ENCODE measurements around the gene PGAP6. TPM values are rescaled to one million over a fixed set of nuclear protein-coding genes. Genes with fewer than 3 reads are reported as not detected.
"Not testable (repeated sequence)": the region's sequence is repeated elsewhere in the genome, so short reads cannot be mapped to it uniquely, and the experiment has no call there.

PGAP6 gene
- total RNA-seq, 2 experiments from 2014 or later, result 30.6 to 31.5 TPM

- H3K4me3 Mint-ChIP-seq, result no peak overlapping the region
Measured at GRCh38 chr16:337975-338575, 43.7 kb downstream of the PGAP6 start.

DNA sequence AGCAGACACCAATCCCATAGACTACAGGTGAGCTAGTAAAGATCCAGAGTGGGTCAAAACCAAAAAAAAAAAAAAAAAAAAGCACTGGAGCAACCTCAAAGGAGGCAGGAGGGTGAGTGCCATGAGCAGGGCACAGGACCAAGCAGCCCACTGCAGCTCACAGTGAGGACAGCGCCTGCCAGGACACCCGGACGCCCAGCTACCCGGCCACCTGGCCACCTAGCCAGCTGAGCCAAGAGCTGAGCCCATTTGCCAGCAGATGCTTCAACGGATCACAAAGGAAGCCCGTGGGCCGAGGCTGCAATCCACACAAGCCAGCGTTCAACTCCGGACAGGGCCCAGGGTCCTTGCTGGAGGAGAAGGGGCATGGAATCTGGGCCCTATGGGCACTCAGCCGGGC lies 44.3 kb downstream of the PGAP6 start:
- DNase-seq, result no peak
- no peaks in the 10 kb centered on the region for H3K27me3 Mint-ChIP-seq
- peaks cover 54% of the 10 kb centered on the region for H3K4me1 Mint-ChIP-seq (ENCODE audit: low read depth)
- ChIA-PET POLR2A (no interaction called here), CTCF (interaction anchor here (1.5 kb wide), 1 partner anchor 25 kb away, joined by 4 read pairs; no protein-coding TSS in a partner anchor)
- intact Hi-C loops (cut with micrococcal nuclease), result no loop called here
- H3K4me3 Mint-ChIP-seq, result no peak overlapping the region
- no peak overlapping the region for H3K27ac Mint-ChIP-seq
- H3K9me3 Mint-ChIP-seq, result no peaks in the 10 kb centered on the region
- peaks cover 5% of the 10 kb centered on the region for H3K36me3 Mint-ChIP-seq

More at GRCh38 chr16:337975-338575, 43.7 kb downstream of the PGAP6 start:
- intact Hi-C loops (cut with micrococcal nuclease), result no loop called here
- no peak for DNase-seq
- Mint-ChIP-seq H3K9me3 (no peaks in the 10 kb centered on the region), H3K27ac (no peak overlapping the region), H3K4me1 (ENCODE audit: low read depth) (peaks cover 60% of the 10 kb centered on the region), H3K27me3 (no peaks in the 10 kb centered on the region), H3K36me3 (peaks cover 9% of the 10 kb centered on the region)
- POLR2A ChIA-PET, result no interaction called here
- CTCF ChIA-PET, result interaction anchor here (1.5 kb wide), 1 partner anchor 24 kb away, joined by 4 read pairs; no protein-coding TSS in a partner anchor

GRCh38 chr16:336269-336668 lies 45.5 kb downstream of the PGAP6 start:
- Mint-ChIP-seq H3K4me1 (ENCODE audit: low read depth) (peaks cover 51% of the 10 kb centered on the region), H3K27ac (no peak overlapping the region), H3K27me3 (no peaks in the 10 kb centered on the region), H3K9me3 (no peaks in the 10 kb centered on the region), H3K4me3 (no peak overlapping the region), H3K36me3 (no peaks in the 10 kb centered on the region)
- POLR2A ChIA-PET, result interaction anchor here (1.7 kb wide), 1 partner anchor 13 kb away, joined by 4 read pairs; no protein-coding TSS in a partner anchor
- DNase-seq, result no peak
- CTCF ChIA-PET, result no interaction called here
- intact Hi-C loops (cut with micrococcal nuclease), result no loop called here

DNA sequence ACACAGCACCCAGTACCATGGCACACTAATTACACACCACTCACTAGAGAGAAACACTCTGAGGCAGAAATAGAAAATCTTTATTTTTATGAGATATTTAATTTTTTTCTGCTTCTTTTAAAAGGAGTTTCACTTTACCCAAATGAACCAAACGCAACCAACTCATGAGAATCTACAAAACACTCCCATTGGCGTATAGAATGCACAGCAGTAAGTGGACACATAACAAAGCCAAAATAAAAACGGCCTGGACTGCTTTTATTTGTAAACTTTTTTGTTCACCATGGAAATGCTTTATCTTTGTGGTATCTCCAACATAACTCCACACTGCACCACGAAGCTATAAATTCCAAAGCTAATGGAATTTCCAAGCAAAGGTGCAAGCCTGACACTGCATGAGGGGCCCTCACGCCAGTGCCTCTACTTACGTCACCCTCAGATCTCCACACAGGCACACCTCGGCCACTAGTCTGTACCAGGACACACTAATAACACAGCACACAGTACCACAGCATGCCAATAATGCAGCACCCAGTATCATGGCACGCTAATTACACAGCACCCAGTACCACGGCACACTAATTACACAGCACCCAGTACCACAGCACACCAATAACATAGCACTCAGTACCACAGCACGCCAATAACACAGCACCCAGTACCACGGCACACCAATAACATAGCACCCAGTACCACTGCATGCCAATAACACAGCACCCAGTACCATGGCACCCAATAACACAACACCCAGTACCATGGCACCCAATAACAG lies 46.7 kb downstream of the PGAP6 start:
- H3K27ac Mint-ChIP-seq; H3K4me3 Mint-ChIP-seq; intact Hi-C loops (cut with micrococcal nuclease); H3K9me3 Mint-ChIP-seq; H3K27me3 Mint-ChIP-seq; H3K36me3 Mint-ChIP-seq; DNase-seq: not testable (repeated sequence)
- ChIA-PET CTCF (interaction anchor here (0.7 kb wide), 1 partner anchor 11 kb away, joined by 3 read pairs; no protein-coding TSS in a partner anchor), POLR2A (interaction anchor here (1.7 kb wide), 1 partner anchor 14 kb away, joined by 4 read pairs; no protein-coding TSS in a partner anchor)
- peaks cover 51% of the 10 kb centered on the region for H3K4me1 Mint-ChIP-seq (ENCODE audit: low read depth)

- H3K4me3 Mint-ChIP-seq; H3K9me3 Mint-ChIP-seq; DNase-seq; POLR2A ChIA-PET; H3K36me3 Mint-ChIP-seq; intact Hi-C loops (cut with micrococcal nuclease); CTCF ChIA-PET; H3K27me3 Mint-ChIP-seq; H3K27ac Mint-ChIP-seq: not testable (repeated sequence)
- H3K4me1 Mint-ChIP-seq (ENCODE audit: low read depth), result peaks cover 45% of the 10 kb centered on the region
Measured at GRCh38 chr16:334164-334832, 47.5 kb downstream of the PGAP6 start.

DNA sequence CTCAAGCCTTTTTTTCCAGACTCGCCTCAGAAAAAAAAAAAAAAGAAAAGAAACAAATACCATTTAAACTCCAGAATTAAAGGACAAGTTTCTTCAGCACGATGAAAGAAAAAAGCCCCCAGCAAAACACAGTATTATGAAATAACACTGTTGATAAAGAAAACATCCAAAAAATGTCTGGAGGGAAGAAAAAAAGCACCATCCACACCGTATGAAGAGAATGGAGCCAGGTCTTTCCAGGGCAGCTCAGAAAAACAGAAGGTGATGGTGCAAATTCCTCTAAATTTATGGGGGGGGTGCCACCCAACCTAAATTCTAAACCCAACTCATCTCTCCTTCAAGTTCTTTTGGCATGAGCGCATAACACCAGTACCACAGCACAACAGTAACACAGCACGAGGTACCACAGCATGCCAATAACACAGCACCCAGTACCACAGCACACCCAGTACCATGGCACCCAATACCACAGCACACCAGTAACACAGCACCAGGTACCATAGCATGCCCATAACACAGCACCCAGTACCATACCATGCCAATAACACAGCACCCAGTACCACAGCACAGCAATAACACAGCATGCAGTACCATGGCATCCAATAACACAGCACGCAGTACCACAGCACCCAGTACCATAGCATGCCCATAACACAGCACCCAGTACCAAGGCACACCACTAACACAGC lies 48.2 kb downstream of the PGAP6 start:
- POLR2A ChIA-PET, result no interaction called here
- CTCF ChIA-PET, result no interaction called here
- no peaks in the 10 kb centered on the region for H3K27me3 Mint-ChIP-seq
- H3K4me3 Mint-ChIP-seq, result no peak overlapping the region
- peaks cover 4% of the 10 kb centered on the region for H3K36me3 Mint-ChIP-seq
- intact Hi-C loops (cut with micrococcal nuclease), result no loop called here
- H3K27ac Mint-ChIP-seq, result no peak overlapping the region
- no peaks in the 10 kb centered on the region for H3K9me3 Mint-ChIP-seq
- DNase-seq, result no peak
- H3K4me1 Mint-ChIP-seq (ENCODE audit: low read depth), result peaks cover 41% of the 10 kb centered on the region

DNA sequence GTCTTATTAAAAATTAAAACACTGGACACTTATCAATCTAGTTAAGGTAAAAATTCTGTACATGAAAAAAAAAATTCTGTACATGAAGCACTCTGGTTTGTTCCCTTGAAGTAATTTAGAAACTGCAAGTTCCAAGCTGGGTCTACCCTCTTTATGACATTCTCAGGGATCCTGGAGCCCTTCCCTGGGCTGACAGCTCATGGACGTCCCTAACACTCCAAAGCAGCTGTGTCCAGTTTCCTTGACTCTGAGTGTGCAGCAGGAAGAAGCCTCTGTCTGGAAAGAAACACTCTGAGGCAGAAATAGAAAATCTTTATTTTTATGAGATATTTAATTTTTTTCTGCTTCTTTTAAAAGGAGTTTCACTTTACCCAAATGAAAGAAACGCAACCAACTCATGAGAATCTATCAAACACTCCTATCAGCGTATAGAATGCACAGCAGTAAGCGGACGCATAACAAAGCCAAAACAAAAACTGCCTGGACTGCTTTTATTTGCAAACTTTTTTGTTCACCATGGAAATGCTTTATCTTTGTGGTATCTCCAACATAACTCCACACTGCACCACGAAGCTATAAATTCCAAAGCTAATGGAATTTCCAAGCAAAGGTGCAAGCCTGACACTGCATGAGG lies 50.5 kb downstream of the PGAP6 start:
- H3K27ac Mint-ChIP-seq; H3K4me3 Mint-ChIP-seq; intact Hi-C loops (cut with micrococcal nuclease); H3K9me3 Mint-ChIP-seq; POLR2A ChIA-PET; H3K36me3 Mint-ChIP-seq; CTCF ChIA-PET; H3K27me3 Mint-ChIP-seq; DNase-seq: not testable (repeated sequence)
- peaks cover 46% of the 10 kb centered on the region for H3K4me1 Mint-ChIP-seq (ENCODE audit: low read depth)

DNA sequence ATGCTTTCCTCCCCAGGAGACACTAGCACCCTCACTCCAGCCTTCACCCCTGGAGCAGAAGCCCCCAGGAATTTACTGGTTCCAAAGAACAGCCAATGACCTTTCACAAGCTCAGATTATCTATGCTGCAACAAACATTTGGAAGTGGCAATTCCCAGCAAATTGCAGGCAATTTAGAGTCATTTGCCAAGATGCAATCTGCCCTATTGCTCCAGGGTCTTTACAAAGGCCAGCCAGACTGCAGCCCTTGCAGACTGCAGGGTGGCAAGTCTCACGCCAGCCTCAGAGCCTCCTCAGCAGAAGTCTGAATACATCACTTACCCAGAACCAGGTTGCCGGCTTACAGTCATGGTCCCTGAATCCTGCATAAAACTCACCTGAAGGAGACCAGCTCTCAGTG lies 51.0 kb downstream of the PGAP6 start:
- no peak overlapping the region for H3K4me3 Mint-ChIP-seq
- H3K36me3 Mint-ChIP-seq, result peaks cover 4% of the 10 kb centered on the region
- ChIA-PET POLR2A (no interaction called here), CTCF (no interaction called here)
- no peaks in the 10 kb centered on the region for H3K9me3 Mint-ChIP-seq
- DNase-seq, result no peak
- intact Hi-C loops (cut with micrococcal nuclease), result no loop called here
- H3K4me1 Mint-ChIP-seq (ENCODE audit: low read depth), result peaks cover 46% of the 10 kb centered on the region
- H3K27me3 Mint-ChIP-seq, result no peaks in the 10 kb centered on the region
- no peak overlapping the region for H3K27ac Mint-ChIP-seq

GRCh38 chr16:325375-326145 lies 56.2 kb downstream of the PGAP6 start:
- H3K4me1 Mint-ChIP-seq (ENCODE audit: low read depth), result peaks cover 51% of the 10 kb centered on the region
- peak overlapping the region; percentile 56 for H3K4me3 Mint-ChIP-seq
- ChIA-PET CTCF (interaction anchor here (1.3 to 1.4 kb wide), 2 partner anchors 20 to 90 kb away, joined by 4 read pairs; no protein-coding TSS in a partner anchor), POLR2A (no interaction called here)
- DNase-seq, result no peak
- no peaks in the 10 kb centered on the region for H3K9me3 Mint-ChIP-seq
- peak overlapping the region; percentile 62 for H3K27ac Mint-ChIP-seq
- peaks cover under 1% of the 10 kb centered on the region for H3K36me3 Mint-ChIP-seq
- no peaks in the 10 kb centered on the region for H3K27me3 Mint-ChIP-seq
- intact Hi-C loops (cut with micrococcal nuclease), result no loop called here

DNA sequence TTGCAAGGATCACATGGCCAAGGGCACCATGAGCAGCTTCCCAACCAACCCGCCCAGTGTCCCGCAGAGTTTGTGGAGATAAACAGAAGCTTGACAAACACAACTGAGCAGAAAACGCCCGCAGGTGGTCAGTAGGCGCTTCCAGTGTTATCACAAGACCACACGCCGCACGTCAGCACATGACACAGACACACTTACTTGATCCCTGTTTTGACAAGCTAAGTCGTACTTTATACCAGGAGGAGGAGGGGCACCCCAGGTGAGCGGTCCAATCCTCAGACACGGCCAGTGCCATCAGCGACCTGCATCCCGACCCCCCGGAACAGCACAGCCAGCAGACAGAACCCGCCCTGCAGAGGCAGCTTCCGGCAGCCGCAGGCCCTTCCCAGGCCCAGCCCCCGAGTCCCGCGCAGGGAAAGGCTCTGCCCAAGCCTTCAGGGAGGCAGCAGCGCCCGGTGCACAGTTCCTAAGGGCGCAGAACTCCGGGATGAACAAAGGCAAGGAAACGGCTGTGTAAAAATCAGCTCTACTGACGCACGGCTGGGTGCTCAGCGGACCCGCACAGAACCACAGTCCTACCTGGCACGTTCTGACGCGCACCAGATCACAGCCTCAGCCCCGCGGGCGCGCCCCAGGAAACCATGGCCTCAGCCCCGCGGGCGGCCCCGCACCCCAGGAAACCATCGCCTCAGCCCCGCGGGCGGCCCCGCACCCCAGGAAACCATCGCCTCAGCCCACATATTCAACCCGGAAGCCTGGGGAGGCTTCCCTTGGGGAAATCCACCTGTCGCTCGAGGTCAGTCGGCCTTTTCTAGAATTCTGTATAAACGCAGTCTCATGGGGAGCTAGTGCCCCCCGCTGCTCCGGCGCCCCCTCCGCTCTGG lies 57.1 kb downstream of the PGAP6 start:
- intact Hi-C loops (cut with micrococcal nuclease), result no loop called here
- Mint-ChIP-seq H3K27me3 (no peaks in the 10 kb centered on the region), H3K36me3 (no peaks in the 10 kb centered on the region), H3K9me3 (no peaks in the 10 kb centered on the region), H3K4me3 (peak overlapping the region; percentile 56), H3K4me1 (ENCODE audit: low read depth) (peaks cover 53% of the 10 kb centered on the region), H3K27ac (peak overlapping the region; percentile 62)
- peak; percentile 77 for DNase-seq
- ChIA-PET CTCF (interaction anchor here (1.3 kb wide), 1 partner anchor 90 kb away, joined by 4 read pairs; no protein-coding TSS in a partner anchor), POLR2A (interaction anchor here (0.6 kb wide), 1 partner anchor 187 kb away, joined by 4 read pairs; no protein-coding TSS in a partner anchor)
